Activated CD4-positive, alpha-beta T cell treated with anti-CD3 and anti-CD28 coated beads, Interleukin-2, Interleukin-4, amounts not matched to agents 100 ng/mL and 50 ng/mL, durations not matched to agents 16 hours and 8 hours (primary cell): ENCODE data around the gene CDK6.

ENCODE experiments used
- DNase-seq: peaks from one replicate; pipeline ENCODE4 v3.0.0-alpha.2; 2020; ENCODE audit warnings: low spot score

The CDK6 gene

DNA sequence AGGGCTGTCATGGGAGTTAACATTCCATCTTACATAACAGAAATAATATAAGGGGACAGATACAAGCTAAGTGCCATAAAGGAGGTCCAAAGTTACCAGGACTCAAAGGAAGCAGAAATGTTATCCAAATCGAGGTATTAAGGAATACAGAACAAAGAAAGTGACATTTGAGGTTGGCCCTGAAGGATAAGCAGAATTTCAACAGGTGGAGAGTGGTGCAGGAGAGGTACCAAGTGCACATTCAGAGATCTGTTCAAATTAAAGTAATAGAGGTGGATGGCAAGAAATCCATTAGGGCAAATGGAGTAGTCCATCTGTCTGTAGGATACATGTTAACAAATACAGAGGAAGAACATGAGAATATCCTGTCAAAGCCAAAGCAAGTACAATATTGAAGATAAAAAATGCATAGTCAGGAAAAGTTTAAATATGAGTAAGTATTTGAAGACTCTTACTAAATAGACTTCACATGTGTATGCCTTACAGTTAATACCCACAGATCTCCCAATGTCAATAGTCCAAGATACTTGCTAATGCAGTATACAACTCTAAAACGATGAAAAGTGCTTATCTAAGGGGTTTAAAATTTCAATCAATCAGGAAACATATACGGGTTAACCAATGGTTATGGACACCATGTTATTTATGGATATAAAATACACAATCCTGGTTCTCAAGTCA, 10.0 kb downstream of the CDK6 start:
- DNase-seq: no peak

DNA sequence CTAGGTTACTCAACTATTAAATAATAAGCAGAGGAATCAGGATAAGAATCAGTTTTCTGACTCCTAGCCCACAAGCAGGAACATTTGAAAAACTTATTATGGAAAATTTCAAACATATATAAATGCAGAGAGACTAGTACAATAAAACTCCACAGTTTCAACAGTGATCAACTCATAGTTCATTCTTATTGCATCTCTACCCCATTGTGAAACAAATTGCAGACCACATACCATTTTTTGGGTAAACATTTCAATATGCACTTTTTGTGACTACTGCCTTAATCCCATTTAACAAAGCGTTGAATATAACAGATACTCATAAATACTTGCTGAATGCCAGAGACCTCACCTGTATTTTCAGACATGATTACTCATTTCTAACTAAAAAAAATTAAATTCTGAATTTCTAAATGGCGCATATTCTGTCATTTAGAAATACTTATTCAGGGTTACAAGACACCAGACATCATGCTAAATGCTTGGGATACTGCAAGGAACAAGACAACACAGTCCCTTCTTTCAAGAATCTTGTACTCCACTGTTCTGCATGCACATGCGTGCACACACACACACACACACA, 11.4 kb downstream of the CDK6 start:
- DNase-seq: peak; percentile 31

GRCh38 chr7:92824450-92824849, 11.9 kb downstream of the CDK6 start:
- peak; percentile 39 for DNase-seq

DNA sequence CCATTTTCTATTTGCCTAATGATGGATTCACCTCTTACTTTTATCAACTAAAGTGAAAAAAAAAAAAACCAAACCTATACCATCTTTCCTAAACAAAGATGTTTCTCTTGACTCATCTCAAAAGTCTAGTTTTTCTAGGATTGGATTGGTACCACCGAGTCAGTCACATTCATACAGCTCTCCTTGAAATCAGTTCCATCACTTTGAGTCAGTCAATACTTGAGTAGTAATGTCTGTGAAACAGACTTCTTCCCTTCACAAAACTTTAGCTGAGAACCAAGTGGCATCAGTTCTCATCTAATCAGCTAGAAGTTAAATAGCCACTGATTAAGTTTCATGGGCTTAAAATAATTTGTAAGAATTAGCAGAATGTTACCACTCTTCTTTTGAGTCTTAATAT, 13.3 kb downstream of the CDK6 start:
- DNase-seq: peak; percentile 49

- DNase-seq: no peak
Measured at GRCh38 chr7:92820191-92820590, 16.2 kb downstream of the CDK6 start.

- DNase-seq: no peak
Measured at GRCh38 chr7:92817398-92817797, 19.0 kb downstream of the CDK6 start.

DNA sequence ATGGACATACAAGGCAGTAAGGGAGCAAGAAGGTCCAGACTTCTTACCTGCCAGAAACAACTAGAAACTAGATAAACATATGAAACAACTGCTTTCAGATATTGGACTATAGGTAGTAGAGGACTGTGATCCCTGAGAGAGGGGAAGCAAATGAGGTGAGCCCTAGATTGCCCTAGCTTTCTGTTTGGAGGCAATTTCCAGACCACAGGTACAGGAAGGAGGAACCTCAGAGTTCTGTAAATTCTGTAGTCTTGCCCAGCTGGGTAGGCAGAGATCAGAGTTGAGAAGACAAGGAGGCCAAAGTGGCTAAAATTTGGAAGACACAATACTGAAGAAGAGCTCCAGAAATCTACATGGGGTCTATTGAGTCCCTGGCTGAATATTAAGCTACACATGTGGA, 21.0 kb downstream of the CDK6 start:
- DNase-seq: peak; percentile 50

DNA sequence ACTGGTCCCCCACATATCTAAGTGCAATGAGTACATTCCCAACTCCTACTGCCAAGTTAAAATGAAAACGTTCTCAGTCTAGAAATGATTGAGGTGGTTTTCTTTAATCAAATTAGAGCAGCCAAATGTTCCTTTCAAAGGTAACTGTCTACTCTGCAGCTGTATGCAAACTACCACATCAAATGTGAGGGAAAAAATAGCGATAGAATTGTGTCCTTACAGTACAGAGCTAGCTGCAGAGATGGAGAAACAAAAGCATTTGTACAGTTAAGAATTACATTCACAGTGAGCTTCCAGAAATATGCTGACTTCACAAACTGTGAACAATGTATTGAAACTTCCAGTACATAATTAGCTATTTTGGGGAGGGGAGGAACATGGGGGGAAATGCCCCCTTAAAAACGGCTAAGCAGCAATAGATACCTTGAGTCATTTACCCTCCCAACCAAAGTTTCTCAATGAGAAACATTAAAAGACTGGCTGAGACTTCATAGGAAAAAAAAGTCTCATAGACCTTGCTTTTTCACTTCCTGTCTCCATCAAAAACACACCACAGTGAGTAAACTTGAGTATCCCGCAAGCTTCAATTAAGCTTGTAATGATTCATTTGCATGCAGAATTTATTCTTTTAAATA, 22.9 kb downstream of the CDK6 start:
- DNase-seq: peak; percentile 89

- no peak for DNase-seq
Measured at GRCh38 chr7:92811158-92811557, 25.2 kb downstream of the CDK6 start.

DNA sequence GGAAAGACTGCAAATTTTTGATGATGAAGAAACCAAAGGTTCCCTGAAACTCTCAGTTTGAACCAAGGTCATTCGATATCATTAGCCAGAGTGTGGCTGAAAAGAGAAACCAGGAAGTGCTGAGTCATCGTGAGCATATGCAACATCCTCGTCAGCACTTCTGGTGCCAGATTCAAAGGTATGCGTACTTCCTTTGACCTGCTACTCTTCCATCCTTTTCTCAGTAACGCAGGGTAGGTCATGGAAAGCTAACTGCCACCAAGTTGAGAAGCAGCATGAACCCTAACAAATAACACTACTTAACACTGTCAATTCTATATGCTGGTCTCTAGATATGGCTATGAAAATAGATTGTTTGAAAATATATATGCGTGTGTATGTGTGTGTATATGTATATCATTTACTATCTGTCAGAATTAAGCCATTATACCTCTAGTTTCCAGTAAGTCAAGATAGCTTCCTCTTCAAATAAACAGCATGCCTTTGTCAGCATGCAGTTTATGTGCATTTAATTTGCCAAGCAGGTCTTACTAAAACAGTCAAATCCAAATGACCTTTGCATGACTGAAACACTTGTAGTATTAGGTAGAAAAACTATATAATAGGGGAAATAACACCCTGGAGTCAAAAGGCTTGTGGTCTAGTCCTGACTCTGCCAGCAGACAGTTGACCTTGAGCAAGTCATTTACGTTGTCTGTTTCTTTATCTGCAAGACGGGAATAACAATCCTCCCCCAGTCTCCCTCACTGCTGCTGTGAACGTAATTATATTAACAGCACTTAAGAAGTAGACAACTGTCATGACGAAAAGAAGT, 26.4 kb downstream of the CDK6 start:
- peak; percentile 94 for DNase-seq

DNA sequence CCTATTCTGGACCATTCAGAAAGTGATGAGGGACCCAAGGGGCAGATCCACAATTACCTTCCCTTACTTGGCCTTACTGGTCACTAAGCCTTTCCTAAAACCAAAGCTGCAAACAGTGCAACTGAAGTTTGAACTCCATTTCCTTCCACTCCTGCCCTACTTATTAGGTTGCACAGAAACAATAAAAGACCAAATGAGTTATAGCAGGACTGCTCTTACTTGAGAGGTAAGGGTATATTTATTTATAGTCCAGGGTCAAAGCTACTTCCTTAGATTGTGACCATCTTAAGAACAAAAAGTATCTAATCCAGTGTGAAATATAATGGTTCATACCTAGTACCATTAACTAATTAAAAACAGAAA, 27.0 kb downstream of the CDK6 start:
- DNase-seq: no peak

GRCh38 chr7:92808635-92809034, 27.7 kb downstream of the CDK6 start:
- no peak for DNase-seq

DNA sequence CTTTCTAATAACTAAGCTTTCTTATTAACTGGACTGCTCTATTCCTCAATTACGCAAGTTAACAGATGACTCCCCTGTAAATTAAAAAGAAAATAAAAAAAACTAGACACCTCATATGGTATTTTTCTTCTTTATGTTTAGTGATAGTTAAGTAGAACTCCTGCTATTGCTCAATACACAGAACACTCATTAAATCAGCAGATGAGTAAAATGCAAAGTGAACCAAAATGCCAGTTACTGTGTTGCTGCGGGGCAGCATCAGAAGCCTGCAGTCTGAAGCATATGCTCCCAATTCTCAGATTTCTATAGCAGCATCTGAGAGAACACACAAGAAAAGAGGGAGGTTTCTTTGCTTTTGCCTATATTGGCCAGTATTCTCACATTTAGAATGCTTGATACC, 28.4 kb downstream of the CDK6 start:
- peak; percentile 77 for DNase-seq

DNA sequence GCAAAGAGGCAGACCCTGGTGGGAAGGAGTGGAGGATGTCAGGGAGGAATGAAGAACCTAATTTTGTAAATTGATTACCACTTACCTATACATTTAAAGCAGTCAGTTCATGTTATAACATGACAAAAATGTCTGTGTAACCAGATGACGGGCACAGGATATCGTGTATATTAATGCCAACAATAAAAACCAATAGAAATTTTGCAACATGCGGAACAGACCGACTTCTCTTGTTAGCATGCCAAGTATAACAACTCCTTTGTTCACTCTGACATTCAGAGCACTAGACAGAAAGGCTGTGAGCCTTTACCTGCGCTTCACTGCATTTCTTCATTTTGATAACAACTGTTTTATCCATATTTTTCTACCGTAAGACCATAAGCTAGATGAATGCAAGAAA, 29.9 kb downstream of the CDK6 start:
- no peak for DNase-seq

- no peak for DNase-seq
Measured at GRCh38 chr7:92802406-92802805, 34.0 kb downstream of the CDK6 start.

DNA sequence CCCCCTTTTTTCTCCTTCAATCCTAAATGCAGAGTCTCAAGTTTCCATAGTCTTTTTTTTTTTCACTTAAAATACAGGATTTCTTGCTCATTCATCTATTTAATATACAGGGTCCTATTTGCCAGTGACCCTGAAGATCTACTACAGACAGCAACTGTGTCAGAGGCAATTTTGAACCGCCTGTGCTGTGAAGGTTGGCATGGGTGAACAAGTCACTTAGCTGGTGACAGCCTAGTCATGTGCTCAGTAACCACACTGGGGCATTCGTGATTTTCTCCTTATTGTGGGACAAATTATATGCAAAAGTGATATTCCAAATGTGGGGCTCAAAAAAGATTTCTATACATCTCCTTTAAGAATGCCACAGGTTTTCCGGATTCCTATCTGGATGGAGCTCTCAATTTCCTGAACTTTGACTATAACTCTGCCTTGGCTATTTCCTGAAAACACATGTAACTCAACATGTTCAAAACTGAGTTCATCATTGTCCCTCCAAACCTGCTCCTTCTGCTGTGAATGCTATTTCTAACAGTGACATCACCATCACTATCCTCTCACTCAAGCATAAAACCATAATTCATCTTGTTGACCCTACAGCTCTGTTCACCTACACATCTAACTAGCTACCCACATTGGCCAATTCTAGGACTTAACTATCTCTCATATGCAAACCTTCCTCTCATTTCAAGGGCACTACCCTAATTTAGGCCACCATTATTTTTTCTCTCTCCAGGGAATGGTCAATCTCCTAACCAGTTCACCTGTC, 36.7 kb downstream of the CDK6 start:
- no peak for DNase-seq

GRCh38 chr7:92798517-92799249, 37.7 kb downstream of the CDK6 start:
- DNase-seq: no peak

- DNase-seq: peak; percentile 62
Measured at GRCh38 chr7:92797693-92798092, 38.7 kb downstream of the CDK6 start.

DNA sequence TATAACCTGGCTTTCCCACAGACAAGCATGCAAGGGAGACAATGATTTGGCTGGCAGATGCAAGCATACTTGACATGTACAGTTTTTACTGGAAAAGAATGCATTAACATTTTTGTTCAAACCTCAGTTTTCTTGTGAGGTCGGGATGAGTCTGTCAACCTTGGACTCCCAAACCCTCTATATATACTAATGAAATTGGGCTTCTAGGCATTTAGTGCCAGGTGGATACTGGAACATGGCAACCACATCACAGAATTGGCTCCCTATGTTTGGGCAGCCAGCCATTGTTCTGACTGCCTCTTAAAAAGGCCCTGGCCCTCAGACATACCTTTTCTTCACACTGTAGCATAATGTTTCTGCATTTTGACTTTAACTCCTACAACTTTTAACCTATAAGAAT, 39.1 kb downstream of the CDK6 start:
- no peak for DNase-seq

DNA sequence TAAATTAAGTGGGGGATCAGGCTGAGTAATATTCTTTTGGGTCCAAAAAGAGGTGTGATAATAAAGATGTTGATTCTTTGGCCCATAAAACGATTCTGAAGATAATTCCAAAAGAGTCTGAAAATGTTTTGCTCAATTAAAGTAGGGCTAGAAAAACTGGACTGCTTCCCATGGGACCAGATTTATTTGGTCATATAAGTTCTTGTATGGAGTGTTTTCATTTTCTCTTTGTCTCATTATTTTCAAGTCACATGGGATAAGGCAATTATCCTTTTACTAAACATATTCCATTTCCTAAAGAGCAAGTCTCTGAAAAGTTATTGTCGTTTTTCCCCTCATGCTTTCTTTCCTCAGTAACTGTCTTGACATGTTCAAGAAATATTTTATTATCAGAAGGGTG, 41.5 kb downstream of the CDK6 start:
- DNase-seq: no peak

DNA sequence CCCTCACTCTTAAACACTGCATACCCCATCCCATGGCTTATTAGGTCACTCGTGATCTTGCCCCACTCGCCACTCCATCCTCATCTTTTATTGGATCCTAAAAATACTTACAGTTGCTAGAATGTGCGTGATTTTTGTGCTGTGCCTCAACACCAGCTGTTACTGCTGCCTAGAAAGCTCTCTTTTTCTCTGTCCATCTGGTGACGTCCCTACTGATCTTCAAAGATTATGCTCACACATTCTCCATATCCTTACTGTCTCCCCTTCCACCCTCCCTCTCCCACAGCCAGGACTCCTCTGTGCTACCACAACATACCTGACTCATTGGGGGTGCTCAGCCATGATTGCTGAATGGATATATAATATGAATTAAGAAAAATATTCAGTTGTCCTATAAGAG, 42.0 kb downstream of the CDK6 start:
- no peak for DNase-seq
